Trophoblast cell (in vitro differentiated cells and primary cell): ENCODE results near the gene RNF123.

Experiments
- DNase-seq, 2 donors: peaks; one replicate each; pipeline ENCODE4 v3.0.0-alpha.2; 2016
- H2AFZ ChIP-seq: 2 replicates; pipeline ENCODE4 v1.6.1; 2013; ENCODE audit warnings: low read length, moderate library complexity, mild to moderate bottlenecking; ENCODE audit not compliant: insufficient read depth, poor library complexity
- H2AK5ac ChIP-seq: 2 replicates; pipeline ENCODE4 v1.6.1; 2013; ENCODE audit warnings: mild to moderate bottlenecking, low read length
- H2BK120ac ChIP-seq: 2 replicates; pipeline ENCODE4 v1.6.1; 2013; ENCODE audit warnings: low read length, mild to moderate bottlenecking, moderate library complexity; ENCODE audit not compliant: insufficient read depth, poor library complexity
- H2BK12ac ChIP-seq: 2 replicates; pipeline ENCODE4 v1.6.1; 2013; ENCODE audit warnings: mild to moderate bottlenecking, low read length, moderate library complexity
- H2BK5ac ChIP-seq: 2 replicates; pipeline ENCODE4 v1.6.1; 2013; ENCODE audit warnings: low read length, low read depth, moderate library complexity, mild to moderate bottlenecking; ENCODE audit not compliant: poor library complexity
- H3K14ac ChIP-seq: 2 replicates; pipeline ENCODE4 v1.6.1; 2013; ENCODE audit warnings: mild to moderate bottlenecking, low read length
- H3K18ac ChIP-seq: 2 replicates; pipeline ENCODE4 v1.6.1; 2013; ENCODE audit warnings: mild to moderate bottlenecking, low read length
- H3K23ac ChIP-seq: 2 replicates; pipeline ENCODE4 v1.6.1; 2013; ENCODE audit warnings: low read length
- H3K27ac ChIP-seq: 2 replicates; pipeline ENCODE4 v1.5.1; 2013; ENCODE audit warnings: low read depth, mild to moderate bottlenecking, inconsistent platforms, low read length, moderate library complexity
- H3K27me3 ChIP-seq: 2 replicates; pipeline ENCODE4 v1.6.1; 2013; ENCODE audit warnings: inconsistent platforms, mild to moderate bottlenecking, low read length, moderate library complexity; ENCODE audit not compliant: insufficient read depth
- H3K36me3 ChIP-seq, 2 experiments: 1 replicate in 1 of 2; 2 replicates in 1 of 2; pipeline ENCODE4 v1.6.1; 2013; ENCODE audit warnings: low read length in 2 of 2, mild to moderate bottlenecking in 2 of 2, moderate library complexity in 1 of 2; ENCODE audit not compliant: insufficient read depth in 2 of 2, control insufficient read depth in 1 of 2
- H3K4ac ChIP-seq: 2 replicates; pipeline ENCODE4 v1.6.1; 2013; ENCODE audit warnings: low read depth, mild to moderate bottlenecking, low read length, moderate library complexity
- H3K4me1 ChIP-seq, 2 experiments: 1 replicate in 1 of 2; 2 replicates in 1 of 2; pipeline ENCODE4 v1.6.1; 2013; ENCODE audit warnings: low read length in 2 of 2, mild to moderate bottlenecking in 2 of 2, moderate library complexity in 1 of 2; ENCODE audit not compliant: insufficient read depth in 2 of 2, control insufficient read depth in 1 of 2
- H3K4me2 ChIP-seq: 2 replicates; pipeline ENCODE4 v1.6.1; 2013; ENCODE audit warnings: inconsistent platforms, mild to moderate bottlenecking, low read length, moderate library complexity
- H3K4me3 ChIP-seq: 2 replicates; pipeline ENCODE4 v1.5.1; 2013; ENCODE audit warnings: mild to moderate bottlenecking, low read depth, low read length, inconsistent platforms
- H3K79me1 ChIP-seq: one replicate; pipeline ENCODE4 v1.6.1; 2013; ENCODE audit warnings: low read length
- H3K79me2 ChIP-seq: 2 replicates; pipeline ENCODE4 v1.6.1; 2013; ENCODE audit warnings: low read length, mild to moderate bottlenecking; ENCODE audit not compliant: control insufficient read depth, insufficient read depth, poor library complexity
- H3K9ac ChIP-seq: 2 replicates; pipeline ENCODE4 v1.6.1; 2013; ENCODE audit warnings: mild to moderate bottlenecking, low read length
- H3K9me3 ChIP-seq: 2 replicates; pipeline ENCODE4 v1.6.1; 2013; ENCODE audit warnings: low read depth, mild to moderate bottlenecking, control low read depth, inconsistent platforms, low read length; ENCODE audit not compliant: insufficient read depth
- H4K12ac ChIP-seq: 2 replicates; pipeline ENCODE4 v1.6.1; 2013; ENCODE audit warnings: low read depth, mild to moderate bottlenecking, low read length, moderate library complexity
- H4K8ac ChIP-seq: 2 replicates; pipeline ENCODE4 v1.6.1; 2013; ENCODE audit warnings: low read depth, mild to moderate bottlenecking, low read length, moderate library complexity
- H4K91ac ChIP-seq: one replicate; pipeline ENCODE4 v1.6.1; 2013; ENCODE audit warnings: low read depth, mild to moderate bottlenecking, low read length, moderate library complexity
- WGBS: extraction: QIAGEN DNeasy Blood & Tissue Kit; methylation state at CpG from one replicate; pipeline ENCODE4 v1.1.7; 2013; ENCODE audit warnings: missing lambda C conversion rate; ENCODE audit not compliant: insufficient read length, insufficient coverage; ENCODE audit errors: extremely low coverage; 5-methylcytosine and 5-hydroxymethylcytosine counted together

The RNF123 gene

GRCh38 chr3:49652903-49653415 lies 36.4 kb upstream of the RNF123 start:
- no peak for DNase-seq
- no peak overlapping the region for H2BK5ac ChIP-seq
- no peak overlapping the region for H2AFZ ChIP-seq
- H3K27me3 ChIP-seq, result no peaks in the 10 kb centered on the region
- H4K8ac ChIP-seq, result no peak overlapping the region
- H4K91ac ChIP-seq, result no peak overlapping the region
- H3K23ac ChIP-seq, result no peak overlapping the region
- no peak overlapping the region for H4K12ac ChIP-seq
- no peak overlapping the region for H2AK5ac ChIP-seq
- WGBS, result no CpG with 5 or more reads among the region's 21 CpGs
- no peak overlapping the region for H3K27ac ChIP-seq
- no peaks in the 10 kb centered on the region for H3K79me2 ChIP-seq
- no peak overlapping the region for H3K14ac ChIP-seq
- peaks cover 6 to 10% of the 10 kb centered on the region in 2 experiments for H3K4me1 ChIP-seq
- H3K9ac ChIP-seq, result no peak overlapping the region
- H3K79me1 ChIP-seq, result no peaks in the 10 kb centered on the region
- no peak overlapping the region for H3K4me3 ChIP-seq
- H3K4me2 ChIP-seq, result no peak overlapping the region
- H2BK12ac ChIP-seq, result no peak overlapping the region
- no peaks in the 10 kb centered on the region for H3K9me3 ChIP-seq
- no peak overlapping the region for H3K4ac ChIP-seq
- no peak overlapping the region for H3K18ac ChIP-seq
- H2BK120ac ChIP-seq, result no peak overlapping the region
- H3K36me3 ChIP-seq, result no peaks in the 10 kb centered on the region

GRCh38 chr3:49653621-49654020 lies 35.7 kb upstream of the RNF123 start:
- Histone ChIP-seq H2BK5ac (no peak overlapping the region), H3K79me1 (no peaks in the 10 kb centered on the region), H3K9ac (no peak overlapping the region), H4K91ac (no peak overlapping the region), H3K18ac (no peak overlapping the region), H2AK5ac (no peak overlapping the region), H3K14ac (no peak overlapping the region), H4K12ac (no peak overlapping the region), H3K4me3 (no peak overlapping the region), H2BK120ac (no peak overlapping the region), H3K79me2 (no peaks in the 10 kb centered on the region), H4K8ac (no peak overlapping the region), H3K27me3 (no peaks in the 10 kb centered on the region), H3K4ac (no peak overlapping the region), H2AFZ (no peak overlapping the region), H3K23ac (no peak overlapping the region), H3K4me1 (peaks cover 6 to 10% of the 10 kb centered on the region in 2 experiments), H2BK12ac (no peak overlapping the region), H3K36me3 (no peaks in the 10 kb centered on the region), H3K27ac (no peak overlapping the region), H3K9me3 (no peaks in the 10 kb centered on the region), H3K4me2 (no peak overlapping the region)
- WGBS, result no CpG with 5 or more reads among the region's 8 CpGs
- DNase-seq, result no peak

- H3K14ac ChIP-seq, result no peak overlapping the region
- H3K18ac ChIP-seq, result no peak overlapping the region
- H3K4ac ChIP-seq, result no peak overlapping the region
- no peak overlapping the region for H2BK120ac ChIP-seq
- H4K91ac ChIP-seq, result no peak overlapping the region
- H3K27ac ChIP-seq, result no peak overlapping the region
- no peaks in the 10 kb centered on the region for H3K36me3 ChIP-seq
- H3K23ac ChIP-seq, result no peak overlapping the region
- no peak overlapping the region for H2AK5ac ChIP-seq
- DNase-seq, result no peak
- H3K79me2 ChIP-seq, result no peaks in the 10 kb centered on the region
- no peak overlapping the region for H2BK5ac ChIP-seq
- no peak overlapping the region for H4K12ac ChIP-seq
- no peaks in the 10 kb centered on the region for H3K79me1 ChIP-seq
- no peak overlapping the region for H3K4me3 ChIP-seq
- H3K9me3 ChIP-seq, result no peaks in the 10 kb centered on the region
- peaks cover 6 to 8% of the 10 kb centered on the region in 2 experiments for H3K4me1 ChIP-seq
- no peaks in the 10 kb centered on the region for H3K27me3 ChIP-seq
- H4K8ac ChIP-seq, result no peak overlapping the region
- no peak overlapping the region for H3K4me2 ChIP-seq
- H2BK12ac ChIP-seq, result no peak overlapping the region
- no peak overlapping the region for H3K9ac ChIP-seq
- H2AFZ ChIP-seq, result no peak overlapping the region
- no CpG with 5 or more reads among the region's 17 CpGs for WGBS
Measured at GRCh38 chr3:49654176-49654825, 35.1 kb upstream of the RNF123 start.

DNA sequence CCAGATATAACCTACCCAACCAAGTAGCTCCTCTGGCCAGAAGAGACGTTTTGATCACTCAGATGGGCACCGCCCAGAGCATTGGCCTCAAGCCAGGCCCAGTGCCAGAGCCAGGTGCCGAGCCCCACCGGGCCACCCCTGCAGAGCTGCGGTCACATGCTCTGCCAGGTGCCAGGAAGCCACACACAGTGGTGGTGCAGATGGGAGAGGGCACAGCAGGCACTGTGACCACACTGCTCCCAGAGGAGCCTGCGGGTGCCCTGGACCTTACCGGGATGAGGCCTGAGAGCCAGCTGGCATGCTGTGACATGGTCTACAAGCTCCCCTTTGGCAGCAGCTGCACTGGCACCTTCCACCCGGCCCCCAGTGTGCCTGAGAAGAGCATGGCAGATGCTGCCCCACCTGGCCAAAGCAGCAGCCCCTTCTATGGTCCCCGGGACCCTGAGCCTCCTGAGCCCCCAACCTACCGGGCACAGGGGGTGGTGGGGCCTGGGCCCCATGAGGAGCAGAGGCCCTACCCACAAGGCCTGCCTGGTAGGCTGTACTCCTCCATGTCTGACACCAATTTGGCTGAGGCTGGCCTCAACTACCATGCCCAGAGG lies 34.3 kb upstream of the RNF123 start:
- Histone ChIP-seq H3K4ac (no peak overlapping the region), H2BK120ac (no peak overlapping the region), H3K9me3 (no peaks in the 10 kb centered on the region), H3K27me3 (no peaks in the 10 kb centered on the region), H3K4me2 (no peak overlapping the region), H3K36me3 (no peaks in the 10 kb centered on the region), H3K79me1 (no peaks in the 10 kb centered on the region), H4K91ac (no peak overlapping the region), H2AK5ac (no peak overlapping the region), H3K23ac (no peak overlapping the region), H3K14ac (no peak overlapping the region), H3K18ac (no peak overlapping the region), H2AFZ (no peak overlapping the region), H4K8ac (no peak overlapping the region), H4K12ac (no peak overlapping the region), H2BK12ac (no peak overlapping the region), H3K27ac (no peak overlapping the region), H3K79me2 (no peaks in the 10 kb centered on the region), H3K4me3 (no peak overlapping the region), H3K9ac (no peak overlapping the region), H2BK5ac (no peak overlapping the region), H3K4me1 (peaks cover 0 to under 1% of the 10 kb centered on the region in 2 experiments)
- DNase-seq, result no peak
- WGBS, result no CpG with 5 or more reads among the region's 10 CpGs
